BLaER1 treated with 17β-estradiol and CSF1 and Interleukin-3, amounts not matched to agents 10 nM and 100 nM (cell line): ENCODE data around the gene ABAT.

ENCODE experiments used
- H3K27ac ChIP-seq, 11 experiments: shearing (Covaris generic); formaldehyde crosslinking; 2 replicates each; pipeline ENCODE4 v1.8.1; 2022
- H3K27me3 ChIP-seq, 11 experiments: shearing (Covaris generic); formaldehyde crosslinking; 2 replicates each; pipeline ENCODE4 v1.8.1; 2022
- H3K36me3 ChIP-seq, 11 experiments: shearing (Covaris generic); formaldehyde crosslinking; 2 replicates each; pipeline ENCODE4 v1.8.1; 2022
- H3K4me1 ChIP-seq, 10 experiments: shearing (Covaris generic); formaldehyde crosslinking; 2 replicates each; pipeline ENCODE4 v1.8.1; 2022
- H3K4me2 ChIP-seq, 11 experiments: shearing (Covaris generic); formaldehyde crosslinking; 2 replicates each; pipeline ENCODE4 v1.8.1; 2022
- H3K4me3 ChIP-seq, 10 experiments: shearing (Covaris generic); formaldehyde crosslinking; 2 replicates each; pipeline ENCODE4 v1.8.1; 2022
- H3K9ac ChIP-seq, 11 experiments: shearing (Covaris generic); formaldehyde crosslinking; 2 replicates each; pipeline ENCODE4 v1.8.1; 2022
- H3K9me3 ChIP-seq, 11 experiments: shearing (Covaris generic); formaldehyde crosslinking; replicated peaks in 1 of 11; 2 replicates each; pipeline ENCODE4 v1.8.1; 2022
- H4K20me1 ChIP-seq, 11 experiments: shearing (Covaris generic); formaldehyde crosslinking; 2 replicates each; pipeline ENCODE4 v1.8.1; 2022
- Cebpa-rat ChIP-seq, 11 experiments: shearing (Covaris generic); IDR thresholded peaks; 2 replicates each; pipeline ENCODE4 v1.8.1; 2022

The ABAT gene

GRCh38 chr16:8751481-8752311, 77.3 kb downstream of the ABAT start:
- TF ChIP-seq Cebpa-rat (IDR thresholded peaks at IDR 0.05), result no peak
- Histone ChIP-seq H4K20me1 (no peaks in the 10 kb centered on the region; a peak in 1 of 22 replicates), H3K27me3 (no peaks in the 10 kb centered on the region), H3K9ac (no peak overlapping the region), H3K4me1 (peaks cover 0 to 9% (median 0%) of the 10 kb centered on the region in 10 experiments; a peak in 2 of 20 replicates), H3K4me3 (no peak overlapping the region), H3K9me3 (no peaks in the 10 kb centered on the region), H3K4me2 (no peak overlapping the region), H3K36me3 (peaks cover 0 to 33% (median 10%) of the 10 kb centered on the region in 11 experiments; a peak in 9 of 22 replicates), H3K27ac (no peak overlapping the region)

- no peak for TF ChIP-seq Cebpa-rat (IDR thresholded peaks at IDR 0.05)
Observed at GRCh38 chr16:8752706-8753105, 78.3 kb downstream of the ABAT start.

GRCh38 chr16:8753416-8754054, 79.1 kb downstream of the ABAT start:
- no peak overlapping the region for H3K4me2 ChIP-seq
- H3K4me1 ChIP-seq, result peaks cover 0 to 9% (median 0%) of the 10 kb centered on the region in 10 experiments; a peak in 2 of 20 replicates
- peaks cover 0 to 42% (median 12%) of the 10 kb centered on the region in 11 experiments; a peak in 11 of 22 replicates for H3K36me3 ChIP-seq
- H4K20me1 ChIP-seq, result no peaks in the 10 kb centered on the region; a peak in 1 of 22 replicates
- no peak overlapping the region for H3K4me3 ChIP-seq
- TF ChIP-seq Cebpa-rat (IDR thresholded peaks at IDR 0.05), result no peak
- no peaks in the 10 kb centered on the region for H3K27me3 ChIP-seq
- no peaks in the 10 kb centered on the region for H3K9me3 ChIP-seq
- H3K27ac ChIP-seq, result no peak overlapping the region
- H3K9ac ChIP-seq, result no peak overlapping the region

More at GRCh38 chr16:8752706-8753105, 78.3 kb downstream of the ABAT start:
- Histone ChIP-seq H3K27ac (no peak overlapping the region), H4K20me1 (no peaks in the 10 kb centered on the region; a peak in 1 of 22 replicates), H3K9me3 (no peaks in the 10 kb centered on the region), H3K4me2 (no peak overlapping the region), H3K36me3 (peaks cover 0 to 36% (median 10%) of the 10 kb centered on the region in 11 experiments; a peak in 10 of 22 replicates), H3K4me3 (no peak overlapping the region), H3K9ac (no peak overlapping the region), H3K4me1 (peaks cover 0 to 9% (median 0%) of the 10 kb centered on the region in 10 experiments; a peak in 2 of 20 replicates), H3K27me3 (no peaks in the 10 kb centered on the region)

GRCh38 chr16:8756755-8757154, 82.3 kb downstream of the ABAT start:
- Histone ChIP-seq H3K9ac (no peak overlapping the region), H3K4me2 (no peak overlapping the region), H3K4me3 (no peak overlapping the region), H4K20me1 (no peaks in the 10 kb centered on the region; a peak in 1 of 22 replicates), H3K36me3 (peaks cover 0 to 36% (median 12%) of the 10 kb centered on the region in 11 experiments; a peak in 9 of 22 replicates), H3K4me1 (peaks cover 0 to 5% (median 0%) of the 10 kb centered on the region in 10 experiments; a peak in 2 of 20 replicates), H3K9me3 (no peaks in the 10 kb centered on the region), H3K27me3 (no peaks in the 10 kb centered on the region), H3K27ac (no peak overlapping the region)
- TF ChIP-seq Cebpa-rat (IDR thresholded peaks at IDR 0.05), result no peak

- no peak overlapping the region for H3K4me2 ChIP-seq
- H3K4me1 ChIP-seq, result no peaks in the 10 kb centered on the region
- peaks cover 0 to 29% (median 9%) of the 10 kb centered on the region in 11 experiments; a peak in 9 of 22 replicates for H3K36me3 ChIP-seq
- H4K20me1 ChIP-seq, result no peaks in the 10 kb centered on the region
- H3K27me3 ChIP-seq, result no peaks in the 10 kb centered on the region
- TF ChIP-seq Cebpa-rat (IDR thresholded peaks at IDR 0.05), result no peak
- no peak overlapping the region for H3K4me3 ChIP-seq
- no peak overlapping the region for H3K27ac ChIP-seq
- H3K9ac ChIP-seq, result no peak overlapping the region
- no peaks in the 10 kb centered on the region for H3K9me3 ChIP-seq
Observed at GRCh38 chr16:8758022-8758421, 83.6 kb downstream of the ABAT start.

GRCh38 chr16:8760021-8760420, 85.6 kb downstream of the ABAT start:
- H3K4me3 ChIP-seq, result no peak overlapping the region
- no peaks in the 10 kb centered on the region for H3K4me1 ChIP-seq
- peaks cover 0 to 36% (median 9%) of the 10 kb centered on the region in 11 experiments; a peak in 9 of 22 replicates for H3K36me3 ChIP-seq
- H3K9ac ChIP-seq, result no peak overlapping the region
- no peaks in the 10 kb centered on the region for H3K27me3 ChIP-seq
- H4K20me1 ChIP-seq, result no peaks in the 10 kb centered on the region
- H3K9me3 ChIP-seq, result no peaks in the 10 kb centered on the region
- H3K27ac ChIP-seq, result no peak overlapping the region
- no peak overlapping the region for H3K4me2 ChIP-seq
- no peak for TF ChIP-seq Cebpa-rat (IDR thresholded peaks at IDR 0.05)

GRCh38 chr16:8761078-8761477, 86.7 kb downstream of the ABAT start:
- H3K36me3 ChIP-seq, result peaks cover 0 to 40% (median 9%) of the 10 kb centered on the region in 11 experiments; a peak in 9 of 22 replicates
- H3K4me1 ChIP-seq, result peaks cover 0 to 4% (median 0%) of the 10 kb centered on the region in 10 experiments; a peak in 2 of 20 replicates
- H3K9ac ChIP-seq, result no peak overlapping the region
- H3K4me3 ChIP-seq, result no peak overlapping the region
- H3K27me3 ChIP-seq, result no peaks in the 10 kb centered on the region
- H3K9me3 ChIP-seq, result no peaks in the 10 kb centered on the region
- H3K27ac ChIP-seq, result no peak overlapping the region
- no peak for TF ChIP-seq Cebpa-rat (IDR thresholded peaks at IDR 0.05)
- no peaks in the 10 kb centered on the region for H4K20me1 ChIP-seq
- no peak overlapping the region for H3K4me2 ChIP-seq

GRCh38 chr16:8762254-8762653, 87.8 kb downstream of the ABAT start:
- Histone ChIP-seq H3K27ac (no peak overlapping the region), H3K27me3 (no peaks in the 10 kb centered on the region), H3K36me3 (peaks cover 0 to 50% (median 13%) of the 10 kb centered on the region in 11 experiments; a peak in 11 of 22 replicates), H3K9me3 (no peaks in the 10 kb centered on the region), H3K9ac (no peak overlapping the region), H3K4me3 (no peak overlapping the region), H3K4me2 (no peak overlapping the region), H4K20me1 (no peaks in the 10 kb centered on the region), H3K4me1 (peaks cover 0 to 5% (median 0%) of the 10 kb centered on the region in 10 experiments; a peak in 2 of 20 replicates)
- no peak for TF ChIP-seq Cebpa-rat (IDR thresholded peaks at IDR 0.05)

- H3K9me3 ChIP-seq, result no peaks in the 10 kb centered on the region
- H3K27ac ChIP-seq, result no peak overlapping the region
- H3K4me3 ChIP-seq, result no peak overlapping the region
- no peak overlapping the region for H3K4me2 ChIP-seq
- H4K20me1 ChIP-seq, result no peaks in the 10 kb centered on the region; a peak in 1 of 22 replicates
- H3K9ac ChIP-seq, result no peak overlapping the region
- no peaks in the 10 kb centered on the region for H3K27me3 ChIP-seq
- peaks cover 0 to 5% (median 0%) of the 10 kb centered on the region in 10 experiments; a peak in 2 of 20 replicates for H3K4me1 ChIP-seq
- no peak for TF ChIP-seq Cebpa-rat (IDR thresholded peaks at IDR 0.05)
- peaks cover 2 to 51% (median 18%) of the 10 kb centered on the region in 11 experiments; a peak in 14 of 22 replicates for H3K36me3 ChIP-seq
Observed at GRCh38 chr16:8763083-8763482, 88.7 kb downstream of the ABAT start.
